ENCODE results near the gene SCG5.

SCG5 gene

DNA sequence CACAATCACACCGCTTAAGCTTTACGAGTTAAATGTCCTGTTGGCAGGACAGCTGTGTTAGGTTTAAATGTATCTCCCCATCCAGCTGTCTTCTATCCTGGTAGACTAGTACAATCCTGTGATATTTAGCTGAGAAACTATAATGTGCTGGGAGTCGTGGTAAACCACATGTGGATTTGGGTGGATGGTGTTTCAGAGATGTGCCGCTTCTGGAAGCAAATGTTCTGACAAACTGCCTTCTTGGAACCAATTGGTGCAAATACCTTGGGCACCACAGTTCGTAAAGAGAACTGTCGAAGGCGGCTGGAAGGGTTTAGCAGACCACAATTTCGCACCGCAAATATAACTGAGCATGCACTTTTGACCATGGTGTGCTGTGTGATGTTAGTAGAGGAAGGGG lies 15.0 kb downstream of the SCG5 start:
- TF ChIP-seq, protein P1, sequence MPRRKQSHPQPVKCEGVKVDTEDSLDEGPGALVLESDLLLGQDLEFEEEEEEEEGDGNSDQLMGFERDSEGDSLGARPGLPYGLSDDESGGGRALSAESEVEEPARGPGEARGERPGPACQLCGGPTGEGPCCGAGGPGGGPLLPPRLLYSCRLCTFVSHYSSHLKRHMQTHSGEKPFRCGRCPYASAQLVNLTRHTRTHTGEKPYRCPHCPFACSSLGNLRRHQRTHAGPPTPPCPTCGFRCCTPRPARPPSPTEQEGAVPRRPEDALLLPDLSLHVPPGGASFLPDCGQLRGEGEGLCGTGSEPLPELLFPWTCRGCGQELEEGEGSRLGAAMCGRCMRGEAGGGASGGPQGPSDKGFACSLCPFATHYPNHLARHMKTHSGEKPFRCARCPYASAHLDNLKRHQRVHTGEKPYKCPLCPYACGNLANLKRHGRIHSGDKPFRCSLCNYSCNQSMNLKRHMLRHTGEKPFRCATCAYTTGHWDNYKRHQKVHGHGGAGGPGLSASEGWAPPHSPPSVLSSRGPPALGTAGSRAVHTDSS (tag by site-specific recombination; IDR thresholded peaks at IDR 0.05) = no peak
- TF ChIP-seq YY1 (tag by site-specific recombination; IDR thresholded peaks at IDR 0.05) (no peak), ZNF658 (tag by site-specific recombination; IDR thresholded peaks at IDR 0.05) (no peak), ZNF174 (tag by site-specific recombination; IDR thresholded peaks at IDR 0.05) (no peak), ZNF239 (tag by site-specific recombination; IDR thresholded peaks at IDR 0.05) (no peak), IKZF3 (tag by site-specific recombination; IDR thresholded peaks at IDR 0.05) (no peak), OVOL3 (tag by site-specific recombination; IDR thresholded peaks at IDR 0.05) (no peak), ZFP3 (tag by site-specific recombination; IDR thresholded peaks at IDR 0.05; ENCODE audit: low read depth) (no peak), ZNF660 (tag by site-specific recombination; IDR thresholded peaks at IDR 0.05) (no peak), ZNF341 (tag by site-specific recombination; IDR thresholded peaks at IDR 0.05; ENCODE audit: low read depth) (no peak), ZBTB8A (tag by site-specific recombination; IDR thresholded peaks at IDR 0.05) (no peak), GLIS1 (tag by site-specific recombination; IDR thresholded peaks at IDR 0.05) (no peak), ZNF155 (tag by site-specific recombination; IDR thresholded peaks at IDR 0.05) (no peak), ZNF48 (tag by site-specific recombination; IDR thresholded peaks at IDR 0.05) (no peak), MYNN (tag by site-specific recombination; IDR thresholded peaks at IDR 0.05; ENCODE audit: borderline replicate concordance) (no peak), ZIC2 (tag by site-specific recombination; IDR thresholded peaks at IDR 0.05) (no peak)
- TF ChIP-seq, protein P2, sequence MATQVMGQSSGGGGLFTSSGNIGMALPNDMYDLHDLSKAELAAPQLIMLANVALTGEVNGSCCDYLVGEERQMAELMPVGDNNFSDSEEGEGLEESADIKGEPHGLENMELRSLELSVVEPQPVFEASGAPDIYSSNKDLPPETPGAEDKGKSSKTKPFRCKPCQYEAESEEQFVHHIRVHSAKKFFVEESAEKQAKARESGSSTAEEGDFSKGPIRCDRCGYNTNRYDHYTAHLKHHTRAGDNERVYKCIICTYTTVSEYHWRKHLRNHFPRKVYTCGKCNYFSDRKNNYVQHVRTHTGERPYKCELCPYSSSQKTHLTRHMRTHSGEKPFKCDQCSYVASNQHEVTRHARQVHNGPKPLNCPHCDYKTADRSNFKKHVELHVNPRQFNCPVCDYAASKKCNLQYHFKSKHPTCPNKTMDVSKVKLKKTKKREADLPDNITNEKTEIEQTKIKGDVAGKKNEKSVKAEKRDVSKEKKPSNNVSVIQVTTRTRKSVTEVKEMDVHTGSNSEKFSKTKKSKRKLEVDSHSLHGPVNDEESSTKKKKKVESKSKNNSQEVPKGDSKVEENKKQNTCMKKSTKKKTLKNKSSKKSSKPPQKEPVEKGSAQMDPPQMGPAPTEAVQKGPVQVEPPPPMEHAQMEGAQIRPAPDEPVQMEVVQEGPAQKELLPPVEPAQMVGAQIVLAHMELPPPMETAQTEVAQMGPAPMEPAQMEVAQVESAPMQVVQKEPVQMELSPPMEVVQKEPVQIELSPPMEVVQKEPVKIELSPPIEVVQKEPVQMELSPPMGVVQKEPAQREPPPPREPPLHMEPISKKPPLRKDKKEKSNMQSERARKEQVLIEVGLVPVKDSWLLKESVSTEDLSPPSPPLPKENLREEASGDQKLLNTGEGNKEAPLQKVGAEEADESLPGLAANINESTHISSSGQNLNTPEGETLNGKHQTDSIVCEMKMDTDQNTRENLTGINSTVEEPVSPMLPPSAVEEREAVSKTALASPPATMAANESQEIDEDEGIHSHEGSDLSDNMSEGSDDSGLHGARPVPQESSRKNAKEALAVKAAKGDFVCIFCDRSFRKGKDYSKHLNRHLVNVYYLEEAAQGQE (tag by site-specific recombination; IDR thresholded peaks at IDR 0.05) = no peak
- TF ChIP-seq, protein P3, sequence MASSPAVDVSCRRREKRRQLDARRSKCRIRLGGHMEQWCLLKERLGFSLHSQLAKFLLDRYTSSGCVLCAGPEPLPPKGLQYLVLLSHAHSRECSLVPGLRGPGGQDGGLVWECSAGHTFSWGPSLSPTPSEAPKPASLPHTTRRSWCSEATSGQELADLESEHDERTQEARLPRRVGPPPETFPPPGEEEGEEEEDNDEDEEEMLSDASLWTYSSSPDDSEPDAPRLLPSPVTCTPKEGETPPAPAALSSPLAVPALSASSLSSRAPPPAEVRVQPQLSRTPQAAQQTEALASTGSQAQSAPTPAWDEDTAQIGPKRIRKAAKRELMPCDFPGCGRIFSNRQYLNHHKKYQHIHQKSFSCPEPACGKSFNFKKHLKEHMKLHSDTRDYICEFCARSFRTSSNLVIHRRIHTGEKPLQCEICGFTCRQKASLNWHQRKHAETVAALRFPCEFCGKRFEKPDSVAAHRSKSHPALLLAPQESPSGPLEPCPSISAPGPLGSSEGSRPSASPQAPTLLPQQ (tag by site-specific recombination; IDR thresholded peaks at IDR 0.05) = no peak
- Histone ChIP-seq H3K9me3 (ENCODE audit: control insufficient read depth, insufficient read depth, low read depth, low read length) (no peaks in the 10 kb centered on the region), H3K4me1 (ENCODE audit: control insufficient read depth, insufficient read depth, low read length) (no peaks in the 10 kb centered on the region), H3K27ac (ENCODE audit: extremely low read depth, low read depth, low read length) (no peak overlapping the region), H3K36me3 (ENCODE audit: control insufficient read depth in 2 of 2, insufficient read depth in 1 of 2, low read length in 2 of 2) (no peaks in the 10 kb centered on the region; a peak in 1 of 3 replicates), H3K4me3 (ENCODE audit: low read depth, low read length) (no peak overlapping the region)
- POLR2A ChIA-PET = no interaction called here
- CTCF ChIA-PET = interaction anchor here (1.5 to 1.9 kb wide), 2 partner anchors 9 to 188 kb away, joined by 4 to 6 read pairs; no protein-coding TSS in a partner anchor

DNA sequence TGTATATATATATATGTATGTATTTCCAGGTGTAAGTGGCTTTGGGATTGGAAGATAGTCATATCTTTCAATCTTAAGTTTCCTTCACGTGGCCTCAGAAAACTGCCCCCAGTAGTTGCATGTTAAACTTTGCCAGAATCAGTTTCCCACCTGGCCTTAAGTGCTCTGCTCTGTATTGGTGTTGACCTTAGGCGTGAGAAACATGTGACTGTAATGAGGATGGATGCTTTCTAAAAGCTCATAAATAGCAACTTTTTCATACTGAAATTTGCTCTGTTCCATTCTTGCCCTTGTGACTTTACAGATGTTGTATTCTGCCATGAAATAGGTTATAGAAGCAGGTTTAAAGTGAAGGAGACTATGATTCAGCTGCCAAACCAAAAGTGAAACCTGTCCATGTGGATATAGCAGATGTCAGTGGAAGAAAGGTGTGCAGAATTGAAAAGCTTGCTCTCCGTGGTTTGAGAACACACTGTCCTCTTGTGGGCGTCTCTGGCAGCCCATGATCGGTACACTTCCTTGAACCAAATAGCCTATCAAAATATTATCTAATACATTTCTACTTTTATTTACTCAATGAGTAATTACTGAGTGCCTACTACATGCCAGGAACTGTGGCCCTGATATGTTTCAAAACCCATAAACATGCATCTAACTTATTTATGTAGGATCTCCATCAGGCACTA lies 15.8 kb downstream of the SCG5 start:
- H3K4me1 ChIP-seq (ENCODE audit: control insufficient read depth, insufficient read depth, low read length) = no peaks in the 10 kb centered on the region
- H3K4me3 ChIP-seq (ENCODE audit: low read depth, low read length) = no peak overlapping the region
- no peak overlapping the region for H3K27ac ChIP-seq (ENCODE audit: extremely low read depth, low read depth, low read length)
- H3K36me3 ChIP-seq (ENCODE audit: control insufficient read depth in 2 of 2, insufficient read depth in 1 of 2, low read length in 2 of 2) = no peaks in the 10 kb centered on the region; a peak in 1 of 3 replicates
- ChIA-PET CTCF (no interaction called here), POLR2A (no interaction called here)
- H3K9me3 ChIP-seq (ENCODE audit: control insufficient read depth, insufficient read depth, low read depth, low read length) = no peaks in the 10 kb centered on the region
- no peak for TF ChIP-seq GLI2 (tag by site-specific recombination; IDR thresholded peaks at IDR 0.05; ENCODE audit: borderline replicate concordance, low read depth)
- no peak for TF ChIP-seq HOXA7 (CRISPR knock-in tag; IDR thresholded peaks at IDR 0.05; ENCODE audit: borderline replicate concordance)
- TF ChIP-seq, protein P4, sequence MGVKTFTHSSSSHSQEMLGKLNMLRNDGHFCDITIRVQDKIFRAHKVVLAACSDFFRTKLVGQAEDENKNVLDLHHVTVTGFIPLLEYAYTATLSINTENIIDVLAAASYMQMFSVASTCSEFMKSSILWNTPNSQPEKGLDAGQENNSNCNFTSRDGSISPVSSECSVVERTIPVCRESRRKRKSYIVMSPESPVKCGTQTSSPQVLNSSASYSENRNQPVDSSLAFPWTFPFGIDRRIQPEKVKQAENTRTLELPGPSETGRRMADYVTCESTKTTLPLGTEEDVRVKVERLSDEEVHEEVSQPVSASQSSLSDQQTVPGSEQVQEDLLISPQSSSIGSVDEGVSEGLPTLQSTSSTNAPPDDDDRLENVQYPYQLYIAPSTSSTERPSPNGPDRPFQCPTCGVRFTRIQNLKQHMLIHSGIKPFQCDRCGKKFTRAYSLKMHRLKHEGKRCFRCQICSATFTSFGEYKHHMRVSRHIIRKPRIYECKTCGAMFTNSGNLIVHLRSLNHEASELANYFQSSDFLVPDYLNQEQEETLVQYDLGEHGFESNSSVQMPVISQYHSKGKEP (tag by site-specific recombination; IDR thresholded peaks at IDR 0.05) = no peak
- TF ChIP-seq ZNF211 (tag by site-specific recombination; IDR thresholded peaks at IDR 0.05; ENCODE audit: low read depth) = no peak
- no peak for TF ChIP-seq ZNF311 (tag by site-specific recombination; IDR thresholded peaks at IDR 0.05; ENCODE audit: borderline replicate concordance)
- TF ChIP-seq, protein P5, sequence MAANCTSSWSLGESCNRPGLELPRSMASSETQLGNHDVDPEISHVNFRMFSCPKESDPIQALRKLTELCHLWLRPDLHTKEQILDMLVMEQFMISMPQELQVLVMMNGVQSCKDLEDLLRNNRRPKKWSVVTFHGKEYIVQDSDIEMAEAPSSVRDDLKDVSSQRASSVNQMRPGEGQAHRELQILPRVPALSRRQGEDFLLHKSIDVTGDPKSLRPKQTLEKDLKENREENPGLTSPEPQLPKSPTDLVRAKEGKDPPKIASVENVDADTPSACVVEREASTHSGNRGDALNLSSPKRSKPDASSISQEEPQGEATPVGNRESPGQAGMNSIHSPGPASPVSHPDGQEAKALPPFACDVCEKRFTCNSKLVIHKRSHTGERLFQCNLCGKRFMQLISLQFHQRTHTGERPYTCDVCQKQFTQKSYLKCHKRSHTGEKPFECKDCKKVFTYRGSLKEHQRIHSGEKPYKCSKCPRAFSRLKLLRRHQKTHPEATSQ (tag by site-specific recombination; IDR thresholded peaks at IDR 0.05) = no peak
- TF ChIP-seq ZNF157 (tag by site-specific recombination; IDR thresholded peaks at IDR 0.05) = no peak
